Ishikawa (cell line): ENCODE measurements around the gene ZBED5.

Experiments used
- CREB1 ChIP-seq: IDR thresholded peaks from 2 replicates; pipeline ENCODE4 v1.6.1; 2012; ENCODE audit warnings: low read depth
- FOXM1 ChIP-seq: IDR thresholded peaks from 2 replicates; pipeline ENCODE4 v1.6.1; 2012; ENCODE audit warnings: low read depth, borderline replicate concordance
- TAF1 ChIP-seq: IDR thresholded peaks from 2 replicates; pipeline ENCODE4 v1.6.1; 2012; ENCODE audit warnings: low read depth, mild to moderate bottlenecking
- TCF12 ChIP-seq: IDR thresholded peaks from 2 replicates; pipeline ENCODE4 v1.6.1; 2012; ENCODE audit warnings: low read depth
- TF ChIP-seq, protein P1 (sequence below): IDR thresholded peaks from 2 replicates; pipeline ENCODE4 v1.6.1; 2012

DNA sequence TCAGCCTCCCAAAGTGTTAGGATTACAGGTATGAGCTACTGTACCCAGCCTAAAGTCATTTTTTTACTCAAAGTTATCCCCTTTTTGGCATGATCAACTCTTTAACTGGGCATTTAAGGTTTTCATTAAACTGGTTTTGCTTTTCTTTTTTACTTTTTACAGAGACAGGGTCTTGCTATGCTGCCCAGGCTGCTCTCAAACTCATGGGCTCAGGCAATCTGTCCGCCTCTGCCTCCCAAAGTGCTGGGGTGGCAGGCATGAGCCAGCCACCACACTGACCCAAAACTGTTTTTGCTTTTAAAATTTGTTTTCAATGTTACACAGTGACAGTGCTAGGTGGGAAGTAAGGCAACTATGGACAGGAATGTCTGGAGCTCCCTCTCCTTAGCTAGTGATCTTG, 3.9 kb upstream of the ZBED5 start:
- TF ChIP-seq, protein P1, sequence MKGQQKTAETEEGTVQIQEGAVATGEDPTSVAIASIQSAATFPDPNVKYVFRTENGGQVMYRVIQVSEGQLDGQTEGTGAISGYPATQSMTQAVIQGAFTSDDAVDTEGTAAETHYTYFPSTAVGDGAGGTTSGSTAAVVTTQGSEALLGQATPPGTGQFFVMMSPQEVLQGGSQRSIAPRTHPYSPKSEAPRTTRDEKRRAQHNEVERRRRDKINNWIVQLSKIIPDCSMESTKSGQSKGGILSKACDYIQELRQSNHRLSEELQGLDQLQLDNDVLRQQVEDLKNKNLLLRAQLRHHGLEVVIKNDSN, result no peak
- TF ChIP-seq CREB1 (no peak), FOXM1 (no peak), TAF1 (no peak), TCF12 (no peak)
